ENCODE measurements around the gene KAT7. TPM values are rescaled to one million over a fixed set of nuclear protein-coding genes. Genes with fewer than 3 reads are reported as not detected.

KAT7 gene
- total RNA-seq, 1 donor from 2014 or later, result 95.0 TPM

- no peak for TF ChIP-seq CTCF (IDR thresholded peaks at IDR 0.05)
- Mint-ChIP-seq H3K4me1 (no peaks in the 10 kb centered on the region), H3K27ac (no peak overlapping the region), H3K27me3 (peaks cover 22% of the 10 kb centered on the region), H3K36me3 (ENCODE audit: low read depth) (no peaks in the 10 kb centered on the region), H3K9me3 (no peaks in the 10 kb centered on the region), H3K4me3 (no peak overlapping the region)
- POLR2A ChIA-PET, result no interaction called here
- ATAC-seq (ENCODE audit: low read depth) (no peak), DNase-seq (no peak)
- CTCF ChIA-PET, result interaction anchor here (1.9 kb wide), 1 partner anchor 131 kb away, joined by 6 read pairs; no protein-coding TSS in a partner anchor
- intact Hi-C loops (cut with micrococcal nuclease), result loop anchor here (10.0 kb wide), 1 partner anchor 429 kb away; no protein-coding TSS in a partner anchor
These were observed 77.5 kb downstream of the KAT7 start for GRCh38 chr17:49866019-49866380.

GRCh38 chr17:49866882-49867413, 78.5 kb downstream of the KAT7 start:
- ATAC-seq (ENCODE audit: low read depth) (no peak), DNase-seq (no peak)
- TF ChIP-seq CTCF (IDR thresholded peaks at IDR 0.05), result no peak
- Mint-ChIP-seq H3K27ac (no peak overlapping the region), H3K4me1 (no peaks in the 10 kb centered on the region), H3K9me3 (no peaks in the 10 kb centered on the region), H3K36me3 (ENCODE audit: low read depth) (no peaks in the 10 kb centered on the region), H3K27me3 (peaks cover 15% of the 10 kb centered on the region), H3K4me3 (no peak overlapping the region)
- intact Hi-C loops (cut with micrococcal nuclease), result loop anchor here (10.0 kb wide), 1 partner anchor 428 kb away; no protein-coding TSS in a partner anchor
- ChIA-PET CTCF (interaction anchor here (1.9 kb wide), 1 partner anchor 130 kb away, joined by 6 read pairs; no protein-coding TSS in a partner anchor), POLR2A (no interaction called here)

- no peak for TF ChIP-seq CTCF (IDR thresholded peaks at IDR 0.05)
- Mint-ChIP-seq H3K4me1 (no peaks in the 10 kb centered on the region), H3K9me3 (no peaks in the 10 kb centered on the region), H3K4me3 (no peak overlapping the region), H3K27ac (no peak overlapping the region), H3K36me3 (ENCODE audit: low read depth) (no peaks in the 10 kb centered on the region), H3K27me3 (peaks cover 17% of the 10 kb centered on the region)
- ChIA-PET CTCF (no interaction called here), POLR2A (no interaction called here)
- DNase-seq, result no peak
- ATAC-seq (ENCODE audit: low read depth), result no peak
- intact Hi-C loops (cut with micrococcal nuclease), result loop anchor here (10.0 kb wide), 1 partner anchor 426 kb away; no protein-coding TSS in a partner anchor
These were observed 80.5 kb downstream of the KAT7 start for GRCh38 chr17:49869038-49869374.

GRCh38 chr17:49870298-49870697, 81.8 kb downstream of the KAT7 start:
- Mint-ChIP-seq H3K27ac (no peak overlapping the region), H3K4me1 (no peaks in the 10 kb centered on the region), H3K36me3 (ENCODE audit: low read depth) (no peaks in the 10 kb centered on the region), H3K9me3 (no peaks in the 10 kb centered on the region), H3K4me3 (no peak overlapping the region), H3K27me3 (peaks cover 19% of the 10 kb centered on the region)
- no peak for TF ChIP-seq CTCF (IDR thresholded peaks at IDR 0.05)
- POLR2A ChIA-PET, result no interaction called here
- intact Hi-C loops (cut with micrococcal nuclease), result no loop called here
- CTCF ChIA-PET, result no interaction called here
- DNase-seq, result no peak
- ATAC-seq (ENCODE audit: low read depth), result no peak

- H3K36me3 Mint-ChIP-seq (ENCODE audit: low read depth), result no peaks in the 10 kb centered on the region
- TF ChIP-seq CTCF (IDR thresholded peaks at IDR 0.05), result no peak
- intact Hi-C loops (cut with micrococcal nuclease), result no loop called here
- H3K4me1 Mint-ChIP-seq, result no peaks in the 10 kb centered on the region
- H3K27me3 Mint-ChIP-seq, result peaks cover 23% of the 10 kb centered on the region
- no peak overlapping the region for H3K27ac Mint-ChIP-seq
- DNase-seq (no peak), ATAC-seq (ENCODE audit: low read depth) (no peak)
- ChIA-PET CTCF (no interaction called here), POLR2A (no interaction called here)
- H3K4me3 Mint-ChIP-seq, result no peak overlapping the region
- no peaks in the 10 kb centered on the region for H3K9me3 Mint-ChIP-seq
These were observed 82.7 kb downstream of the KAT7 start for GRCh38 chr17:49871211-49871610.
